Psoas muscle (tissue), 8 donors: ENCODE measurements around the gene LGSN. TPM values are rescaled to one million over a fixed set of nuclear protein-coding genes. Genes with fewer than 3 reads are reported as not detected.

Source experiments
- ATAC-seq, 4 donors: fragments of 200-7000 bp; cut with Tn5 transposase; one replicate each; pipeline ENCODE4 v1.9.1; 2020; ENCODE audit warnings: moderate library complexity in 3 of 4, mild to moderate bottlenecking in 2 of 4
- DNase-seq, 2 donors: peaks; one replicate each; pipeline ENCODE4 v3.0.0-alpha.2; 2020
- H3K27ac ChIP-seq: fragments of 200-600 bp; one replicate; pipeline ENCODE4 v1.8.0; 2022
- H3K27me3 ChIP-seq, 3 donors: fragments of 200-600 bp in 1 of 3; one replicate each; pipeline versions ENCODE4 v1.6.1 to v1.8.0; 2013 to 2022; ENCODE audit warnings: low read length in 2 of 3, mild to moderate bottlenecking in 2 of 3, moderate library complexity in 1 of 3; ENCODE audit not compliant: insufficient read depth in 3 of 3
- H3K36me3 ChIP-seq, 2 donors: fragments of 200-600 bp in 1 of 2; one replicate each; pipeline versions ENCODE4 v1.6.1 to v1.8.0; 2013 to 2022; ENCODE audit warnings: low read depth in 1 of 2, mild to moderate bottlenecking in 1 of 2, moderate library complexity in 1 of 2; ENCODE audit not compliant: insufficient read depth in 1 of 2
- H3K4me1 ChIP-seq: fragments of 200-600 bp; one replicate; pipeline ENCODE4 v1.8.0; 2022
- H3K4me3 ChIP-seq: fragments of 200-600 bp; one replicate; pipeline ENCODE4 v1.8.0; 2022; ENCODE audit warnings: mild to moderate bottlenecking
- H3K9me3 ChIP-seq: fragments of 200-600 bp; one replicate; pipeline ENCODE4 v1.8.0; 2022
- WGBS, 3 donors: extraction: QIAGEN DNeasy Blood & Tissue Kit; methylation state at CpG; one replicate each; pipeline versions ENCODE4 v1.1.6 to v1.1.7; 2013; 5-methylcytosine and 5-hydroxymethylcytosine counted together
- intact Hi-C, 2 donors: fragments of 100-400 bp; cut with DNase I; formaldehyde crosslinking; loops; one replicate each; pipeline versions ENCODE4 v1.11.0 to v1.14.2; 2022
- polyA plus RNA-seq, 3 donors: library from polyadenylated mRNA; stranded (reverse); fragments of 200-250 nt; gene quantifications; one replicate each; pipeline ENCODE4 v1.2.3, GENCODE V29; 2013
- total RNA-seq, 4 donors: library from RNA; stranded (reverse); fragmentation: NEBNext Ultra II Directional in 2 of 4; extraction: Animal tissue kit (Norgen Biotek cat#: 25700) in 2 of 4; gene quantifications; one replicate each; pipeline versions ENCODE4 v1.2.1 to v1.2.4, GENCODE V29; 2021 to 2023
- TF ChIP-seq, protein P1 (sequence below): fragments of 200-600 bp; IDR thresholded peaks from one replicate; pipeline ENCODE4 v1.8.0; 2022; ENCODE audit warnings: antibody characterized with exemption
- donor health status: healthy with polysubstance abuse.
- donor health status: DM: no; HTN: no; CAD: no; lungs with moderate emphysema.
- donor health status: Bipolar disorder and iron deficiency.
- donor health status: healthy.
- donor health status: DM: yes; HTN: yes; CAD: no.
- donor health status: DM: no; HTN: no; CAD: no.
- donor health status: DM: no; HTN: no; CAD: no.
- donor health status: DM: yes; HTN: yes; CAD: no.

LGSN gene
- total and polyA plus RNA-seq, 7 donors: 0.01 TPM; not detected in 6

DNA sequence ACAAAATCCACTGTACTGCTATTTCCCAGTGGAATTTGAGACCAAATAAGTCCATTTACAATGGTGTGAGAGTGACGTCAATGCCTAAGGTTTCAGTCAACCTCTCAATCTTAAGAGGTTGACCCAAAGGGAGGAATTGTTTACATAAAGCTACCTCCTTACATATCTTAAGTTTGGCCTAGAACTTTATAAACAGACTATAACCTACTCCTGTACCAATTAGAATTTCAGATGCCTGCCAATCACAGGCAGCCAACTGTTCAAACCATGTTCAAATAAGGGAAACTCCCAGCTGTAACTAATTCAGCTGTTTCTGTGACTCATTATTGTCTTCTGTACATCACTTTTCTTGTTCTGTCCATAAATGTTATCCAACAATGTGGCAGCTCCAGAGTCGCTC is 14.5 kb downstream of the LGSN start:
- Histone ChIP-seq H3K27me3 (no peaks in the 10 kb centered on the region), H3K9me3 (no peaks in the 10 kb centered on the region), H3K36me3 (no peaks in the 10 kb centered on the region), H3K27ac (no peak overlapping the region), H3K4me3 (no peak overlapping the region), H3K4me1 (no peaks in the 10 kb centered on the region)
- 76 to 77% (median 76%) methylated on average over 2 of the region's 2 CpGs for WGBS, 3 donors
- ATAC-seq: no peak
- TF ChIP-seq, protein P1, sequence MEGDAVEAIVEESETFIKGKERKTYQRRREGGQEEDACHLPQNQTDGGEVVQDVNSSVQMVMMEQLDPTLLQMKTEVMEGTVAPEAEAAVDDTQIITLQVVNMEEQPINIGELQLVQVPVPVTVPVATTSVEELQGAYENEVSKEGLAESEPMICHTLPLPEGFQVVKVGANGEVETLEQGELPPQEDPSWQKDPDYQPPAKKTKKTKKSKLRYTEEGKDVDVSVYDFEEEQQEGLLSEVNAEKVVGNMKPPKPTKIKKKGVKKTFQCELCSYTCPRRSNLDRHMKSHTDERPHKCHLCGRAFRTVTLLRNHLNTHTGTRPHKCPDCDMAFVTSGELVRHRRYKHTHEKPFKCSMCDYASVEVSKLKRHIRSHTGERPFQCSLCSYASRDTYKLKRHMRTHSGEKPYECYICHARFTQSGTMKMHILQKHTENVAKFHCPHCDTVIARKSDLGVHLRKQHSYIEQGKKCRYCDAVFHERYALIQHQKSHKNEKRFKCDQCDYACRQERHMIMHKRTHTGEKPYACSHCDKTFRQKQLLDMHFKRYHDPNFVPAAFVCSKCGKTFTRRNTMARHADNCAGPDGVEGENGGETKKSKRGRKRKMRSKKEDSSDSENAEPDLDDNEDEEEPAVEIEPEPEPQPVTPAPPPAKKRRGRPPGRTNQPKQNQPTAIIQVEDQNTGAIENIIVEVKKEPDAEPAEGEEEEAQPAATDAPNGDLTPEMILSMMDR: no peak
- intact Hi-C loops: no loop called here
- DNase-seq: no peak

DNA sequence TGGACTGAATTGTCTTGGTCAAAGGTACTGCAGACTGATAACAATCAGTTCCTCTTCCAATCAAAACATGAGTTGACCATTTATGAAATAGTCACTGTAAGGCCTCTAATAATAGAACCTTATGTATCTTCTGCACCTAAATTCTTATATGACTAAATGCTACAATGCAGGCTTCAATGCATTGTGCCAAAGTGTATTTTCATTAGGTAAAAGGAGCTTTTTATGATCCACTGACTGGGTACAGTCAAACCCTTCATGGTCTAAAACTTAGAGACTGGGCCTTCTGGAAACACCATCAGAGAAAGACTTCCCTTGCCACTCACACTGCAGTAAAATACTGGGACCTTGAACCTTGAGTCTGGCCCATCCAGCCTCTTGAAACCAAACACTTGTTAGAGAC is 16.3 kb downstream of the LGSN start:
- DNase-seq: no peak
- H3K4me3 ChIP-seq: no peak overlapping the region
- no peaks in the 10 kb centered on the region for H3K36me3 ChIP-seq
- no peak for ATAC-seq
- H3K9me3 ChIP-seq: no peaks in the 10 kb centered on the region
- H3K27ac ChIP-seq: no peak overlapping the region
- no peaks in the 10 kb centered on the region for H3K4me1 ChIP-seq
- H3K27me3 ChIP-seq: no peaks in the 10 kb centered on the region
- intact Hi-C loops: no loop called here
- TF ChIP-seq, protein P1: no peak

- H3K36me3 ChIP-seq: no peaks in the 10 kb centered on the region
- no peak overlapping the region for H3K27ac ChIP-seq
- 82 to 88% (median 84%) methylated on average over 2 of the region's 2 CpGs for WGBS, 3 donors
- ATAC-seq: no peak
- no peaks in the 10 kb centered on the region for H3K4me1 ChIP-seq
- DNase-seq: no peak
- H3K27me3 ChIP-seq: no peaks in the 10 kb centered on the region
- intact Hi-C loops: no loop called here
- no peaks in the 10 kb centered on the region for H3K9me3 ChIP-seq
- TF ChIP-seq, protein P1: no peak
- no peak overlapping the region for H3K4me3 ChIP-seq
Observed at GRCh38 chr6:63299667-63300066, 20.1 kb downstream of the LGSN start.

DNA sequence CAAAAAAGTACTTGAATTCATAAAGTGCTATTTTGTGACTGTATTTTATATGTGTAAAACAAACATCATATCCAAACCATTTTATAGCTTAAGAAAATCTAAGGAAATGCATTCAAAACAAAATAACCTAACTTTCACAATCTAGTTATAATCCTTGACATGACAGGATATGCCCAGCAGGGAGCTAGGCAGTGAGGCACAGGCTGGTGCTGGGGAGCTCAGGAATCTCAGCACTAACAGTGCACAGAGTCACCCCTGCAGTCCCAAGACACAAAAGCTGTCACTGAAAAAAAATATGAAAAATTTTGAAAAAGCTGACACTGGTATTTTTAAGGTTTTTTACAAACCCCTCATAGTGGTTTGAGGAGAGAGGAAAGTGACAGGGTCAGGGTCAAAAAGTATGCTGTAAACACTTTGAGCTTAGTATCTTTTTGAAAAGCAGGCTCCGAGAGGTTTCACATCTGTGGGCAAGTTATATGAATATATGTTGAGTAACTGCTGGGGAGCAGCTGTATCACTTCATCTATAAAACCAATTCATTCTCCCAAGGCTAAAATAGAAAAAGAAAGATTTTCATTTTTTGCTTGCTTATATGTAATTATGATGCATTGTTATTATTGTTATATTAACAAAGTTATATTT is 24.1 kb downstream of the LGSN start:
- DNase-seq: no peak
- Histone ChIP-seq H3K9me3 (no peaks in the 10 kb centered on the region), H3K4me3 (no peak overlapping the region), H3K27ac (no peak overlapping the region), H3K4me1 (no peaks in the 10 kb centered on the region), H3K27me3 (no peaks in the 10 kb centered on the region), H3K36me3 (no peaks in the 10 kb centered on the region)
- TF ChIP-seq, protein P1: no peak
- no peak for ATAC-seq
- 64 to 78% (median 78%) methylated on average over 1 of the region's 1 CpG for WGBS, 3 donors
- intact Hi-C loops: no loop called here

DNA sequence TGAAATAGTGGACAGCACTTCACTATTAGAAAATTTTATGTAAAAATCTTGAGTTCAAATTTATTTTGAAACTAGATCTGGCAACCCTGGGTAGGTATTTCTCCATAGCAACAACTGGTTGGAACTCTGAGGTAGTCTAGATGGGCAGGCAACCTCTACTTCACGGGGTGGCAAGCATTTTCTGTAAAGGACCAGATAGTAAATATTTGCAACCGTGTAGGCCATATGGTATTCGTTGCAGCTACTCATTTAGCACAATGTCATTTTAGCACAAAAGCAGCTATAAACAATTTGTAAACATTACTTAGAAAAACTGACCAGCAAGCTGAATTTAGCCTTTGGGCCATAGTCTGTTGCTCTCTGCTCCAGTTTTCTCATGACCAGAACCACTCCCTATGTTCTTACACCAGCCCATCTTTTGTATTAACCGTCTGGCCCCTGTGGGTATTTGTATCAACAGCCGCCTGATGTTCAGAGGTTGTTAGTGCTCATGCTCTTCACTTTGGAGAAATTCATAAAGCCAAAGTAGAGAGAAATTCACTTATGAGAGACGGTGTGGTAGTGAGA is 29.2 kb downstream of the LGSN start:
- ATAC-seq: no peak
- H3K4me1 ChIP-seq: no peaks in the 10 kb centered on the region
- no peak for DNase-seq
- H3K36me3 ChIP-seq: no peaks in the 10 kb centered on the region
- no peaks in the 10 kb centered on the region for H3K9me3 ChIP-seq
- no peak overlapping the region for H3K27ac ChIP-seq
- H3K4me3 ChIP-seq: no peak overlapping the region
- intact Hi-C loops: no loop called here
- WGBS, 3 donors: 84 to 93% (median 85%) methylated on average over 6 of the region's 6 CpGs
- TF ChIP-seq, protein P1: no peak
- peaks cover 0 to 3% (median 0%) of the 10 kb centered on the region in 3 donors for H3K27me3 ChIP-seq
